Measurements from ENCODE around the gene DPYD.

The DPYD gene

GRCh38 chr1:97304366-97304765 is 616.5 kb downstream of the DPYD start:
- DNase-seq (ENCODE audit: low spot score) = no peak
- in situ Hi-C loops (cut with MboI; ENCODE audit: low pct_unique_long_range_greater_than_20kb, low sequenced_read_pairs, unreplicated experiment) = no loop called here
- TF ChIP-seq, protein P1, sequence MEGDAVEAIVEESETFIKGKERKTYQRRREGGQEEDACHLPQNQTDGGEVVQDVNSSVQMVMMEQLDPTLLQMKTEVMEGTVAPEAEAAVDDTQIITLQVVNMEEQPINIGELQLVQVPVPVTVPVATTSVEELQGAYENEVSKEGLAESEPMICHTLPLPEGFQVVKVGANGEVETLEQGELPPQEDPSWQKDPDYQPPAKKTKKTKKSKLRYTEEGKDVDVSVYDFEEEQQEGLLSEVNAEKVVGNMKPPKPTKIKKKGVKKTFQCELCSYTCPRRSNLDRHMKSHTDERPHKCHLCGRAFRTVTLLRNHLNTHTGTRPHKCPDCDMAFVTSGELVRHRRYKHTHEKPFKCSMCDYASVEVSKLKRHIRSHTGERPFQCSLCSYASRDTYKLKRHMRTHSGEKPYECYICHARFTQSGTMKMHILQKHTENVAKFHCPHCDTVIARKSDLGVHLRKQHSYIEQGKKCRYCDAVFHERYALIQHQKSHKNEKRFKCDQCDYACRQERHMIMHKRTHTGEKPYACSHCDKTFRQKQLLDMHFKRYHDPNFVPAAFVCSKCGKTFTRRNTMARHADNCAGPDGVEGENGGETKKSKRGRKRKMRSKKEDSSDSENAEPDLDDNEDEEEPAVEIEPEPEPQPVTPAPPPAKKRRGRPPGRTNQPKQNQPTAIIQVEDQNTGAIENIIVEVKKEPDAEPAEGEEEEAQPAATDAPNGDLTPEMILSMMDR (IDR thresholded peaks at IDR 0.05; ENCODE audit: extremely low read depth, insufficient read depth, missing control alignments) = no peak

GRCh38 chr1:97298966-97299365 is 621.9 kb downstream of the DPYD start:
- in situ Hi-C loops (cut with MboI; ENCODE audit: low pct_unique_long_range_greater_than_20kb, low sequenced_read_pairs, unreplicated experiment) = no loop called here
- DNase-seq (ENCODE audit: low spot score) = no peak
- TF ChIP-seq, protein P1 (IDR thresholded peaks at IDR 0.05; ENCODE audit: extremely low read depth, insufficient read depth, missing control alignments) = no peak

GRCh38 chr1:97297611-97298010 is 623.2 kb downstream of the DPYD start:
- in situ Hi-C loops (cut with MboI; ENCODE audit: low pct_unique_long_range_greater_than_20kb, low sequenced_read_pairs, unreplicated experiment) = no loop called here
- DNase-seq (ENCODE audit: low spot score) = no peak
- TF ChIP-seq, protein P1 (IDR thresholded peaks at IDR 0.05; ENCODE audit: extremely low read depth, insufficient read depth, missing control alignments) = no peak

- TF ChIP-seq, protein P1 (IDR thresholded peaks at IDR 0.05; ENCODE audit: extremely low read depth, insufficient read depth, missing control alignments) = no peak
- DNase-seq (ENCODE audit: low spot score) = no peak
- in situ Hi-C loops (cut with MboI; ENCODE audit: low pct_unique_long_range_greater_than_20kb, low sequenced_read_pairs, unreplicated experiment) = no loop called here
Observed at GRCh38 chr1:97281962-97282361, 638.9 kb downstream of the DPYD start.

DNA sequence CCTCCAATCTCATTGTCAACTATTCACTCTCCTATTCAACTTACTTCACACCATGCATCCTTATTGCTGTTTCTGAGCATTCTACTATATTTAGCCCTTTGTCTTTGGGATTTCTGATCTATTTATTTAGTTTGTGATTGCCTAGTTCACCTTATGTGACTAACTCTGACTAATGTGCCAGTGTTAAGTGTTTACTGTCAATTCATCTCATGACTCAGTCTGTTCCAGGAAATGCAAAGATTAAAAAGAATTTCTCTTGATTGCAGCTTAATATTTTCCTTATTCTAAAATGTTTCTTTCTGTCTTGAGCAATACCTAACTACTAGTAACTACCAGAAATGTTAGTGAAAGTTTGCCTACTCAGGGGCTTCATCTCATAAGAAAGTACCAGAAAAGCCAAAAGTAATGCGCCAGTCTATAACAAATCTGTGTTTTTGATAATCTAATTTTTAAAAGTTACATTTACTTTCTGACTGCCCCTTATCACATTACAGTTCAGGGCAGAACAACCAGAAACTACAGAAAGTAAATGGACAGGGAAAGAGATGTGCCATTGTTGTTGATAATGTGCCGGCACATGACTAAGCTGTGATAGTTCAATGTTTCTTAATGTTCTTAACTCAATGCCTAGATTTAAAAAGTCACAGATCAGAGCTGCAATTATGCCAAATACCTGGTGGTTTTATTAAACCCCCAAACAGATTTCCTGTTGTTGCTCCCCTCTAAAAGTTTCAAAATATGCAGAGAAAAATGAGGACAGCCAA is 642.8 kb downstream of the DPYD start:
- TF ChIP-seq, protein P1 (IDR thresholded peaks at IDR 0.05; ENCODE audit: extremely low read depth, insufficient read depth, missing control alignments) = no peak
- DNase-seq (ENCODE audit: low spot score) = no peak
- in situ Hi-C loops (cut with MboI; ENCODE audit: low pct_unique_long_range_greater_than_20kb, low sequenced_read_pairs, unreplicated experiment) = no loop called here

DNA sequence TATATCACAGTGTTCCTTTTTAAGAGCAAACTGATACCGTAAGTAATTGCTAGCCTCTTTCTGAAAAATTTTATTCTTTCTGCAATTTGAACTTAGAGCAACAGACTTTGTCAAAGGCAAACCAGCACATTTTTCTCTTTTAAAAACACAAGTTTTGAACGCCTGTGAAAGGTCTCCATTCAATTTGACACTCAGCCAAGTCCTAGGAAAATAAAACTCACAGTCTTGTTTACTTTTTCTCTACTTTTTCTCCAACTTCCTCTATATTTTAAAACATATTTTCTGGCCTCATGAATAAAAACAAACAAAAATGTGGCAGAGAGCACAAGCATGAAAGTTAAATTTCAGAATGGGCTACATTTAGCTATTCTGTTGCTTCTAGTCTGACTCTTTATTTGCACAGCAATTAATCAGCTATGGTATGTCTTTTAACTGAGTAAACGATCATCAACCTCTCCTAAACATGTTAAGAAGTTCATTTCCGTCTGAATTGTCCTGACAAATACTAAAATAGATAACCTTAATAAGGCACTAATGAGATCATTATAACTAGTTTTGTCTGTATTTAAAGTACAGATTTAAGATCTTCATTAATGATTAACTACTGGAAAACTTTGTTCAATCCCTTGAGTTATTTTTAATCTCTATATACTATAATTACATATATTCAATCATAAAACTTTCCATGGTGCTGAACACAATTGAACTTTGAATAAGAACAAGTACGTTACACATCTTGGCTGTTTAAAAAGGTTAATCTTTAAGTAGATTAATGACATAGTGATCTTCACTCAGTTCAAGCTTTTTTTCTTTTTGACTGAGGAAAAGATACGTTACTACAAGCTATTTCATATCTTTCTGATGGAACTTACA is 648.7 kb downstream of the DPYD start:
- DNase-seq (ENCODE audit: low spot score) = no peak
- TF ChIP-seq, protein P1 (IDR thresholded peaks at IDR 0.05; ENCODE audit: extremely low read depth, insufficient read depth, missing control alignments) = no peak
- in situ Hi-C loops (cut with MboI; ENCODE audit: low pct_unique_long_range_greater_than_20kb, low sequenced_read_pairs, unreplicated experiment) = no loop called here

All from GM13977 (cell line).